ENCODE results near the gene OPN4.
A peak's percentile ranks its signal among the peaks of the same experiment; 100 is the strongest.

OPN4 gene

DNA sequence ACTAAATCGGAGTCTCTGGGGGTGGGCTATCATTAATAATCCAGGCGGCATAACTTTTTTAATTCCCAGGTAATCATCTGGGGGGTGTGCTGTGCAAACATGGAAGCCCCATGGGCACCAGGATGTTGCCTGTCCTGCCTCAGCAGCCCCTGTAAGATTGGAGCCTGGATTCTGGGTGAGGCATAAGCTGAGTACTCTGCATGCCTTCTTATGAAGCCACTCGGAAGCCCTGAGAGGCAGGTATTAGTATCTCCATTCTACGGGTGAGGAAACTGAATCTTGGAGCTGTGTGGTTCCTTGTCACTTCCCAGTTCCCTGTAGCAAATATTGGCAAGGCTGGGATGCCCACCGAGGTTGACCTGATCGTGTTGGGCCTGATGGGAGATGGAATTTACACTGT is 7.4 kb upstream of the OPN4 start:
- TF ChIP-seq, protein P1, sequence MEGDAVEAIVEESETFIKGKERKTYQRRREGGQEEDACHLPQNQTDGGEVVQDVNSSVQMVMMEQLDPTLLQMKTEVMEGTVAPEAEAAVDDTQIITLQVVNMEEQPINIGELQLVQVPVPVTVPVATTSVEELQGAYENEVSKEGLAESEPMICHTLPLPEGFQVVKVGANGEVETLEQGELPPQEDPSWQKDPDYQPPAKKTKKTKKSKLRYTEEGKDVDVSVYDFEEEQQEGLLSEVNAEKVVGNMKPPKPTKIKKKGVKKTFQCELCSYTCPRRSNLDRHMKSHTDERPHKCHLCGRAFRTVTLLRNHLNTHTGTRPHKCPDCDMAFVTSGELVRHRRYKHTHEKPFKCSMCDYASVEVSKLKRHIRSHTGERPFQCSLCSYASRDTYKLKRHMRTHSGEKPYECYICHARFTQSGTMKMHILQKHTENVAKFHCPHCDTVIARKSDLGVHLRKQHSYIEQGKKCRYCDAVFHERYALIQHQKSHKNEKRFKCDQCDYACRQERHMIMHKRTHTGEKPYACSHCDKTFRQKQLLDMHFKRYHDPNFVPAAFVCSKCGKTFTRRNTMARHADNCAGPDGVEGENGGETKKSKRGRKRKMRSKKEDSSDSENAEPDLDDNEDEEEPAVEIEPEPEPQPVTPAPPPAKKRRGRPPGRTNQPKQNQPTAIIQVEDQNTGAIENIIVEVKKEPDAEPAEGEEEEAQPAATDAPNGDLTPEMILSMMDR (conservative IDR thresholded peaks at IDR 0.05; ENCODE audit: low read depth, low read length), result no peak
- no peak overlapping the region for H3K4me3 ChIP-seq (ENCODE audit: low read length)
- no peak for DNase-seq (ENCODE audit: low read depth)

DNA sequence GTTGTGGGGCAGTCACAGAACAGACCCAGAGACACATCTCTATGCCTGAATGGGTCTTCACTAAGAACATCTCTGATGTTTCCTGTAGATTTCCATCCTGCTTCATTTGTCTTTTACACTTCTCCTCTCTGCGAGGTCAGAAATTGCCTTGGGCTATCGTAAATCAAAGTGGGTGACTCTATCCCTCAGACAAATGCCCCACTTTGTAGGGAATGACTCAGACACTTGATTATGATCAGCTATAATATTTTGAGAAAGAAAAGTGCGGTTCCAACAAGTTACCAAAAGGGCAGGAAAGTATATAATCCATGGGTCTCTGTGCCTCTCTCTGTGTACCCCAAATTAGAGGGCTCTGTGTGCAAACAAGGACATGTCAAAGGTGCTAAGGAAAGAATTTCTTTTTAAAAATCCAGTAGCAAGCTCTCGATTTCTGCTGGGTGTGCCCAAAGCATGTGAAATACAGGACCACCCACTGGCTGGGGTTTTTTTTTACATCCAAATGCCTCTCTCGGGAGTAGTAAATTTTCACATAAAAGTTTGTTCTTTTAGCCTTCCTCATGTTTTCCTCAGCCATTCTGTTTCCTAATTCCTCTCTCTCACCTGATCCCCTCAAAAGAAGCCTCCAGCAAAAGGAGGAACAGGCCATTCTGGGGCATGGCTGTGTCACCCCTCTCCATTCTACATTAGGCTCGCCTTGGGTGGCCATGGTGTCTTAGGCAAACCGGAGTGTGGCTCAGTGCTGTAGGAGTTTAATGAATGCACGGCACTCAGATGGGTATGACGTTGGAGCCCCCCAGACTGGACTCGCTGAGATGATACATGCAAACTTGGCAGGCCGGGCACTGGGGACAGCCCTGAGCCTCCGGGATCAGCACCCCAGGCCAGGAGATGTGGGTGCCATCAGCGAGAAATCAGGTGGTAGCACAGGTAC is 6.3 kb upstream of the OPN4 start:
- TF ChIP-seq, protein P1 (conservative IDR thresholded peaks at IDR 0.05; ENCODE audit: low read depth, low read length), result no peak
- DNase-seq (ENCODE audit: low read depth), result no peak
- H3K4me3 ChIP-seq (ENCODE audit: low read length), result no peak overlapping the region

DNA sequence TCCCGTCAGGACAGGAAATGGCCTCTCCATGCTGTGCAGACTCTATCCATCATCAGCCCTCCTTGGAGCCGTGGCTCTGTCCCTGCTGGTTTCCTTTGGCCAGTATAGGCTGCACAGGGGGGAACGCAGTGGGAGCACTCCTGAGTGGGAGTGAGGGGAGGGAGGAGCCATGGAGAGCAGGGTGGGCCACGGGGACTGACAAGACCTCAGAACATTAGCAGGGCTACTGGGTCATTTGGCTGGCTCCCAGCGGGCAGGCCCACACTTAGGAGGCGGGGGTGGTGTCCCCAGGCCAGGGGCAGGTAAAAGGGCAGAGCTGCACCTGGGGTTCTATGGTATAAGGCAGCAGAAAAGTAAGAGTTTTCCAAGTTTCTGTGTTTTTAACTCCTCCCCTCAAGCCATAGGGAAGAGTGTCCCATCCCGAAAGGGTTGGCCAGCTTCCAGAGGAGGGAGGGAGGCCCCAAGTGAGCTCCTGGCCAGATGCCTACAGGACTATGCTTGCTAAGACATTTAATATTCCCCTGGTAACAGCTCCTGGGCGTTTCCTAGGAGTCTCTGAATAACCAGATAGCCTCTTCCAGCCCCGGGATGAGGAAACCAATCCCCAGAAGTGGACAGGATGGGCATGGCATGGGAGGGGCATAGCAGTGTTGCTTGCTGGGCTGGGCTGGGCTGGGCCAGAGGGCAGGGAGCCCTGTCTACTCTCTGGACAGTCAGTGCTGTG is 5.5 kb upstream of the OPN4 start:
- H3K4me3 ChIP-seq (ENCODE audit: low read length), result no peak overlapping the region

DNA sequence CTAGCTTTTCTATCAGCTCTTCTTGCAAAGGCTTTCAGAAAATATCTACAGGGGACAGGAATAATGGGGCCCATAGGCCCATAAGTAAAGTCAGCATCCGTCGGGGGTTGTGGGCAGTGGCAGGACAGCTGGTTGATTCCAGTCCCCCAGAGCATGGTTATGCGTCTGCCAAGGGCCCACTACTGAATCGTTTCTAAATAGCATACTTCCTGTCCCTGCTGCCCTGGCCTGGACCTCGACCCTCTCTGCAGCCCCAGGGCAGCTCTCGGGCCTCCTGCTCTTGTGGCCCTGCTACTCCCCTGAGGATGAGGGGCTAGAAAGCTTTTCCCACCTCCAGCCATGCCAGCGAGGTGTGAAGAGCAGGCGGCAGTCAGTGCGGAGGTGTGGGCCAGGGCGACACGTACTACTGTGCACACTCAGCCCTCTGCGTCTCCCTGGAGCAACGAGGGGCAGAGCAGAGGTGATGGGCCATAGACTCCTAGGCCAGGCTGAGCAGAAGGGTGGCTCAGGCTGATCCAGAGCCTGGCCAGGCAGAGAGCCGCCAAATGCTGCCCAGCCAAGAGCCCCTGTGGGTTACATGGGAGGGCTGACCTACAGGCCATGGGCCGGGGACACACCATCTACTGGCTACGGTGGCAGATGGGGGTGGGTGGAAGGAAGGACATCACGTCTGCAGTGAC is 4.7 kb upstream of the OPN4 start:
- TF ChIP-seq, protein P1 (conservative IDR thresholded peaks at IDR 0.05; ENCODE audit: low read depth, low read length), result no peak
- no peak for DNase-seq (ENCODE audit: low read depth)
- H3K4me3 ChIP-seq (ENCODE audit: low read length), result no peak overlapping the region

More for the DNA sequence above, 5.5 kb upstream of the OPN4 start:
- TF ChIP-seq, protein P1 (conservative IDR thresholded peaks at IDR 0.05; ENCODE audit: low read depth, low read length), result no peak
- DNase-seq (ENCODE audit: low read depth), result peak; percentile 31

DNA sequence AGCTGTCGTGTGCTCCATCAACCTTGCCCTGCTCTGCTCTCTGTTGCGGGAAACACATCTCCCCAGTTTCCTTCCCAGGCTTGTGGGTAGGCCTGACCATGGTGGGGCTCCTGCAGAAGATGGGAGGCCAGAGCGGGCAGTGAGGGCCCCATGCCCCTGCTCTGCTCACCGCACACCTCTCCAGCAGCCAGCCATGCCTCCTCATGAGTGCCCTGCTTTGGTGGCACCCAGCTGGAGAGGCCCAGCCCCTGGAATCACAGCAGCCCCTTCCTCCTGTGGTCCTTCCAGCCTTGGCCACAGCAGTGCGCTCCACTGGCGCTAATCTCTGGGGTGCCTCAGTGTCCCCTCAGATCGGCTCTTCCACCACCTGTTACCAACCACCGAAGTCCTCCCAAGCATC is 4.2 kb upstream of the OPN4 start:
- TF ChIP-seq, protein P1 (conservative IDR thresholded peaks at IDR 0.05; ENCODE audit: low read depth, low read length), result no peak
- no peak overlapping the region for H3K4me3 ChIP-seq (ENCODE audit: low read length)
- no peak for DNase-seq (ENCODE audit: low read depth)

DNA sequence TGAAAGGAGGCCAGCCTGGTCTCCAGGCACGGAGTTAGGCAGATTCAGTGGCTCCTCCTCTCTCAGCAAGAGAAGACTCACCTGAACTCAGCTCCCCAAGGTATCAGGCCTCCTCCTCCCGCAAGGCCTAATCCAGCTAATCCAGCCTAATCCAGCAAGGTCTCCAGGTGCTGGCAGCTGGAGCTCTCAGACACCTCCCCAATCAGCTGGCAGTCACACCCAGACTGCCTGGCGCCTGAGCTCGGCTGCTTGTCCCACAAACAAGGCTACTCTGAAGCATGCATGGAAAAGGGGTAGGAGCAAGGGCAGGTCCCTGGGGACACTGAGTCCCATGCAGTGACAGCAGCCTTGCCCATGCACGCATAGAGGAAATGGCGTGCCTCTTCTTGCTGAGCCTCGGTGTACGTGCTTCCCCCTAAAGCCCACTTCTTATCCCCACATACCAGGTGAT is 3.3 kb upstream of the OPN4 start:
- TF ChIP-seq, protein P1 (conservative IDR thresholded peaks at IDR 0.05; ENCODE audit: low read depth, low read length), result no peak
- no peak overlapping the region for H3K4me3 ChIP-seq (ENCODE audit: low read length)
- no peak for DNase-seq (ENCODE audit: low read depth)

Data from retinal pigment epithelial cell (primary cell).